GM10248 (cell line): Measurements from ENCODE around the gene ZNF385A.
"Not testable (repeated sequence)": the region's sequence is repeated elsewhere in the genome, so short reads cannot be mapped to it uniquely, and the experiment has no call there.

ENCODE experiments used
- CTCF ChIA-PET: fragments of 300-600 bp; sonication (Branson Sonifier 250); formaldehyde crosslinking; extraction: SDS; loops from one replicate; lab custom pipeline; 2021; ENCODE audit warnings: antibody characterized with exemption; lab: Yijun Ruan, JAX
- POLR2A ChIA-PET: fragments of 350-650 bp; sonication (Branson Sonifier 250); formaldehyde crosslinking; extraction: SDS; loops from one replicate; lab custom pipeline; 2020; ENCODE audit warnings: antibody characterized with exemption; lab: Yijun Ruan, JAX
- DNase-seq: peaks from one replicate; pipeline ENCODE4 v3.0.0; 2012; ENCODE audit errors: extremely low spot score
- CTCF ChIP-seq: IDR thresholded peaks from 2 replicates; pipeline ENCODE4 v1.5.1; 2012; ENCODE audit warnings: mild to moderate bottlenecking, low read depth; ENCODE audit errors: extremely low read depth, missing control alignments, control extremely low read depth

Gene ZNF385A

GRCh38 chr12:54356951-54357356, 27.6 kb downstream of the ZNF385A start:
- POLR2A ChIA-PET: interaction anchor here (1.6 kb wide), 1 partner anchor 65 kb away, joined by 5 read pairs; no protein-coding TSS in a partner anchor

GRCh38 chr12:54356228-54356627, 28.3 kb downstream of the ZNF385A start:
- POLR2A ChIA-PET: interaction anchor here (1.6 kb wide), 1 partner anchor 64 kb away, joined by 5 read pairs; no protein-coding TSS in a partner anchor
- no peak for TF ChIP-seq CTCF
- DNase-seq: no peak
- CTCF ChIA-PET: interaction anchor here (0.8 to 8.6 kb wide), 15 partner anchors 9 to 148 kb away, joined by 3 to 74 read pairs (median 6); partner anchors contain the start of gene COPZ1

More at GRCh38 chr12:54356951-54357356, 27.6 kb downstream of the ZNF385A start:
- CTCF ChIA-PET: interaction anchor here (0.9 to 8.6 kb wide), 16 partner anchors 10 to 149 kb away, joined by 3 to 74 read pairs (median 6); partner anchors contain the start of gene COPZ1
- no peak for DNase-seq
- TF ChIP-seq CTCF: no peak

GRCh38 chr12:54355104-54355815, 29.3 kb downstream of the ZNF385A start:
- no peak for TF ChIP-seq CTCF
- POLR2A ChIA-PET: no interaction called here
- DNase-seq: no peak
- CTCF ChIA-PET: interaction anchor here (0.8 to 8.6 kb wide), 5 partner anchors 16 to 104 kb away, joined by 3 to 74 read pairs (median 7); partner anchors contain the start of gene COPZ1

GRCh38 chr12:54354271-54354670, 30.3 kb downstream of the ZNF385A start:
- ChIA-PET CTCF (interaction anchor here (2.0 to 5.4 kb wide), 3 partner anchors 14 to 61 kb away, joined by 8 to 46 read pairs (median 14); no protein-coding TSS in a partner anchor), POLR2A (interaction anchor here (0.6 kb wide), 1 partner anchor 118 kb away, joined by 3 read pairs; no protein-coding TSS in a partner anchor)

GRCh38 chr12:54352891-54353874, 31.4 kb downstream of the ZNF385A start:
- ChIA-PET POLR2A (interaction anchor here (0.6 to 0.8 kb wide), 2 partner anchors 9 to 73 kb away, joined by 3 to 4 read pairs; partner anchors contain the start of genes CBX5 and HNRNPA1), CTCF (interaction anchor here (0.8 to 5.4 kb wide), 18 partner anchors 9 to 147 kb away, joined by 3 to 46 read pairs (median 4); partner anchors contain the start of gene COPZ1)
- TF ChIP-seq CTCF: no peak
- DNase-seq: no peak

More at GRCh38 chr12:54354271-54354670, 30.3 kb downstream of the ZNF385A start:
- not testable (repeated sequence) for DNase-seq

- no peak for TF ChIP-seq CTCF
- ChIA-PET CTCF (interaction anchor here (0.9 to 5.4 kb wide), 14 partner anchors 8 to 146 kb away, joined by 3 to 46 read pairs (median 5); partner anchors contain the start of gene COPZ1), POLR2A (no interaction called here)
- no peak for DNase-seq
Observed at GRCh38 chr12:54352022-54352531, 32.5 kb downstream of the ZNF385A start.
